PFSK-1 (cell line): ENCODE results near the gene PARD6G.

Experiments used
- FOXP2 ChIP-seq: optimal IDR thresholded peaks from 2 replicates; pipeline ENCODE3; 2011; ENCODE audit warnings: borderline replicate concordance, control low read depth, inconsistent platforms; ENCODE audit not compliant: insufficient read depth; ENCODE audit errors: extremely low read length, extremely low read depth
- POLR2AphosphoS5 ChIP-seq: IDR thresholded peaks from 2 replicates; pipeline ENCODE4 v1.6.1; 2012; ENCODE audit warnings: low read depth, mild to moderate bottlenecking, control low read depth, low read length, moderate library complexity
- REST ChIP-seq, 2 experiments: IDR thresholded peaks; 2 replicates each; pipeline versions ENCODE4 v1.6.1 to v1.8.0; 2011 to 2012; ENCODE audit warnings: low read depth in 2 of 2, low read length in 2 of 2, control low read depth in 1 of 2, inconsistent platforms in 1 of 2, mild to moderate bottlenecking in 1 of 2, moderate library complexity in 1 of 2; ENCODE audit not compliant: insufficient read depth in 1 of 2
- SIN3A ChIP-seq: IDR thresholded peaks from 2 replicates; pipeline ENCODE4 v1.6.1; 2012; ENCODE audit warnings: mild to moderate bottlenecking, low read length, moderate library complexity, borderline replicate concordance; ENCODE audit not compliant: insufficient read depth
- TAF1 ChIP-seq: IDR thresholded peaks from 2 replicates; pipeline ENCODE4 v1.6.1; 2012; ENCODE audit warnings: low read length, control low read depth, borderline replicate concordance; ENCODE audit not compliant: insufficient read depth

The PARD6G gene

GRCh38 chr18:80167931-80168330, 79.4 kb downstream of the PARD6G start:
- TF ChIP-seq TAF1 (no peak), REST (IDR thresholded peaks at IDR 0.05; ENCODE audit: insufficient read depth in 1 of 2, low read depth in 2 of 2, low read length in 2 of 2) (no peak), FOXP2 (no peak), SIN3A (no peak), POLR2AphosphoS5 (no peak)

- TF ChIP-seq SIN3A (no peak), REST (IDR thresholded peaks at IDR 0.05; ENCODE audit: insufficient read depth in 1 of 2, low read depth in 2 of 2, low read length in 2 of 2) (no peak), POLR2AphosphoS5 (no peak), FOXP2 (no peak), TAF1 (no peak)
Observed at GRCh38 chr18:80167331-80167730, 80.0 kb downstream of the PARD6G start.

- TF ChIP-seq SIN3A (no peak), FOXP2 (no peak), TAF1 (no peak), POLR2AphosphoS5 (no peak)
Observed at GRCh38 chr18:80166725-80167124, 80.6 kb downstream of the PARD6G start.

GRCh38 chr18:80166240-80166639, 81.1 kb downstream of the PARD6G start:
- TF ChIP-seq POLR2AphosphoS5 (no peak), FOXP2 (no peak), TAF1 (no peak), SIN3A (no peak), REST (IDR thresholded peaks at IDR 0.05; ENCODE audit: insufficient read depth in 1 of 2, low read depth in 2 of 2, low read length in 2 of 2) (no peak)

GRCh38 chr18:80163183-80163582, 84.1 kb downstream of the PARD6G start:
- TF ChIP-seq TAF1 (no peak), POLR2AphosphoS5 (no peak), FOXP2 (no peak), REST (IDR thresholded peaks at IDR 0.05; ENCODE audit: insufficient read depth in 1 of 2, low read depth in 2 of 2, low read length in 2 of 2) (no peak), SIN3A (no peak)
